Panc1 (cell line): ENCODE data around the gene ANAPC5. TPM values are rescaled to one million over a fixed set of nuclear protein-coding genes. Genes with fewer than 3 reads are reported as not detected.

ENCODE experiments used
- ATAC-seq: fragments of 200-7000 bp; cut with Tn5 transposase; 2 replicates; pipeline ENCODE4 v1.9.1; 2020; ENCODE audit warnings: mild to moderate bottlenecking, moderate library complexity
- BruUV-seq: library from RNA; stranded (reverse); fragments of 400-500 nt; replicated peaks from 2 replicates; lab custom pipeline; 2021; lab: Mats Ljungman, UMichigan
- CTCF ChIA-PET: fragments of 300-600 bp; sonication (Branson Sonifier 250); formaldehyde crosslinking; loops from one replicate; lab custom pipeline; 2022; ENCODE audit warnings: antibody characterized with exemption; lab: Charles Lee
- POLR2A ChIA-PET: fragments of 300-600 bp; sonication (Branson Sonifier 250); formaldehyde crosslinking; loops from one replicate; lab custom pipeline; 2022; ENCODE audit warnings: antibody characterized with exemption; lab: Charles Lee
- DNase-seq: peaks from one replicate; pipeline ENCODE4 v3.0.0-alpha.2; 2010; ENCODE audit warnings: low read depth, low spot score
- H3K27ac ChIP-seq: 2 replicates; pipeline ENCODE4 v1.5.1; 2011; ENCODE audit warnings: mild to moderate bottlenecking, low read length, inconsistent platforms
- H3K27me3 ChIP-seq: fragments of 200-500 bp; sonication (Bioruptor generic); 2 replicates; pipeline ENCODE4 v1.6.0; 2014; ENCODE audit warnings: low read length, inconsistent platforms; ENCODE audit not compliant: control insufficient read depth, insufficient read depth
- H3K36me3 ChIP-seq: fragments of 200-500 bp; sonication (Bioruptor generic); 2 replicates; pipeline ENCODE4 v1.5.1; 2014; ENCODE audit warnings: inconsistent platforms, mild to moderate bottlenecking, low read length, moderate library complexity; ENCODE audit not compliant: control insufficient read depth, insufficient read depth
- H3K4me1 ChIP-seq: 2 replicates; pipeline ENCODE4 v1.5.1; 2011; ENCODE audit warnings: inconsistent platforms, mild to moderate bottlenecking, low read length, moderate library complexity; ENCODE audit not compliant: control insufficient read depth, insufficient read depth
- H3K4me3 ChIP-seq, 2 experiments: 2 replicates each; pipeline ENCODE4 v1.5.1; 2011 to 2012; ENCODE audit warnings: low read depth in 2 of 2, low read length in 2 of 2, mild to moderate bottlenecking in 2 of 2, inconsistent platforms in 1 of 2, moderate library complexity in 1 of 2
- H3K9me3 ChIP-seq: fragments of 200-500 bp; sonication (Bioruptor generic); 2 replicates; pipeline ENCODE4 v1.5.1; 2014; ENCODE audit warnings: low read depth, mild to moderate bottlenecking, inconsistent platforms, low read length, moderate library complexity; ENCODE audit not compliant: control insufficient read depth, insufficient read depth
- CTCF ChIP-seq: fragments of 450-650 bp; IDR thresholded peaks from 2 replicates; pipeline ENCODE4 v1.5.1; 2017; ENCODE audit warnings: mild to moderate bottlenecking
- POLR2AphosphoS5 ChIP-seq: IDR thresholded peaks from 2 replicates; pipeline ENCODE4 v1.6.1; 2012; ENCODE audit warnings: mild to moderate bottlenecking, low read depth, low read length, moderate library complexity
- SIN3A ChIP-seq: IDR thresholded peaks from 2 replicates; pipeline ENCODE4 v1.6.1; 2012; ENCODE audit warnings: low read depth, mild to moderate bottlenecking, low read length, moderate library complexity, borderline replicate concordance; ENCODE audit not compliant: insufficient read depth
- TCF7L2 ChIP-seq: IDR thresholded peaks from 2 replicates; pipeline ENCODE4 v1.6.1; 2011; ENCODE audit warnings: mild to moderate bottlenecking, low read depth, low read length, inconsistent platforms
- in situ Hi-C: cut with HindIII; loops from 2 replicates; pipeline ENCODE4 v1.10.0; 2016; ENCODE audit warnings: low sequenced_read_pairs, low pct_unique_long_range_greater_than_20kb
- intact Hi-C: fragments of 100-400 bp; cut with micrococcal nuclease; formaldehyde crosslinking; loops from one replicate; pipeline ENCODE4 v1.10.0; 2022; ENCODE audit not compliant: unreplicated experiment
- total RNA-seq: library from RNA; stranded (reverse); gene quantifications from one replicate; pipeline ENCODE4 v1.2.1, GENCODE V29; 2021; ENCODE audit not compliant: unreplicated experiment
- TF ChIP-seq, protein P1 (sequence below), 2 experiments: IDR thresholded peaks; 2 replicates each; pipeline ENCODE4 v1.6.1; 2011 to 2012; ENCODE audit warnings: low read depth in 2 of 2, control low read depth in 1 of 2, low read length in 1 of 2, mild to moderate bottlenecking in 1 of 2, moderate library complexity in 1 of 2; ENCODE audit not compliant: insufficient read depth in 1 of 2

The ANAPC5 gene
- total RNA-seq, 1 experiment from 2014 or later: 101 TPM

GRCh38 chr12:121264135-121264534 is 88.1 kb downstream of the ANAPC5 start:
- in situ Hi-C loops: no loop called here
- CTCF ChIA-PET: interaction anchor here (0.6 kb wide), 1 partner anchor 12 kb away, joined by 8 read pairs; no protein-coding TSS in a partner anchor

DNA sequence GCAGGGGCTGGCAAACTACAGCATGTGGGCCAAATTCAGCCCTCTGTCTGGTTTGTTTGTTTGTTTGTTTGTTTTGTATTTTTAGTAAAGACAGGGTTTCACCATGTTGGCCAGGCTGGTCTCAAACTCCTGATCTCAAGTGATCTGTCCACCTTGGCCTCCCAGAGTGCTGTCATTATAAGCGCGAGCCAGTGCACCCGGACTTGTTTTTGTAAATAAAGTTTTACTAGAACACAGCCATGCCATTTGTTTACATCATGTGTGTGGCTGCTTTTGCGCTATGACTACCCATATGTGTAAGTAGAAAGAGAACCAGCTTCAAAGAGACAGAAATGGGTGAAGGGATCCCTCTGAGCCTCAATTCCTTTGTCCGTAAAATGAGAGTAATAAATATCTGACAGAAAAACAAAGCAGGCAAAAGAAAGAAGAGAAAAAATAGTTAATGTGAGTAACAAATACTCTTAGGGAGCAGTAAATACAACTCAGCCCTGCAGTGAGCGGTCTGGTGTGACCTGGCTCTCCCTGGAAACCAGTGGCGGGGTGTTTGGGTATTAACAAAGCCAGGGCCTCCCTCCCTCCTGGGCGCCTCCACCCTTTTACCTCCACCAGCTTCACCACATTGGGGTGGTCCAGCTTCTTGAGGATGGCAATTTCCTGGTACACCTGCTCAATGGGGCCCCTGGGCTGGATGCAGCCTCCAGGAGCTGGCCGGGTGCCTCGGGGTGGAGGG is 88.8 kb downstream of the ANAPC5 start:
- Histone ChIP-seq H3K27ac (no peak overlapping the region), H3K4me1 (no peaks in the 10 kb centered on the region), H3K27me3 (no peaks in the 10 kb centered on the region), H3K4me3 (no peak overlapping the region), H3K36me3 (no peaks in the 10 kb centered on the region; the same call in 1 of the 2 replicates), H3K9me3 (no peaks in the 10 kb centered on the region)
- DNase-seq: no peak
- TF ChIP-seq SIN3A (no peak), CTCF (no peak), TCF7L2 (no peak), POLR2AphosphoS5 (no peak)
- TF ChIP-seq, protein P1, sequence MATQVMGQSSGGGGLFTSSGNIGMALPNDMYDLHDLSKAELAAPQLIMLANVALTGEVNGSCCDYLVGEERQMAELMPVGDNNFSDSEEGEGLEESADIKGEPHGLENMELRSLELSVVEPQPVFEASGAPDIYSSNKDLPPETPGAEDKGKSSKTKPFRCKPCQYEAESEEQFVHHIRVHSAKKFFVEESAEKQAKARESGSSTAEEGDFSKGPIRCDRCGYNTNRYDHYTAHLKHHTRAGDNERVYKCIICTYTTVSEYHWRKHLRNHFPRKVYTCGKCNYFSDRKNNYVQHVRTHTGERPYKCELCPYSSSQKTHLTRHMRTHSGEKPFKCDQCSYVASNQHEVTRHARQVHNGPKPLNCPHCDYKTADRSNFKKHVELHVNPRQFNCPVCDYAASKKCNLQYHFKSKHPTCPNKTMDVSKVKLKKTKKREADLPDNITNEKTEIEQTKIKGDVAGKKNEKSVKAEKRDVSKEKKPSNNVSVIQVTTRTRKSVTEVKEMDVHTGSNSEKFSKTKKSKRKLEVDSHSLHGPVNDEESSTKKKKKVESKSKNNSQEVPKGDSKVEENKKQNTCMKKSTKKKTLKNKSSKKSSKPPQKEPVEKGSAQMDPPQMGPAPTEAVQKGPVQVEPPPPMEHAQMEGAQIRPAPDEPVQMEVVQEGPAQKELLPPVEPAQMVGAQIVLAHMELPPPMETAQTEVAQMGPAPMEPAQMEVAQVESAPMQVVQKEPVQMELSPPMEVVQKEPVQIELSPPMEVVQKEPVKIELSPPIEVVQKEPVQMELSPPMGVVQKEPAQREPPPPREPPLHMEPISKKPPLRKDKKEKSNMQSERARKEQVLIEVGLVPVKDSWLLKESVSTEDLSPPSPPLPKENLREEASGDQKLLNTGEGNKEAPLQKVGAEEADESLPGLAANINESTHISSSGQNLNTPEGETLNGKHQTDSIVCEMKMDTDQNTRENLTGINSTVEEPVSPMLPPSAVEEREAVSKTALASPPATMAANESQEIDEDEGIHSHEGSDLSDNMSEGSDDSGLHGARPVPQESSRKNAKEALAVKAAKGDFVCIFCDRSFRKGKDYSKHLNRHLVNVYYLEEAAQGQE (IDR thresholded peaks at IDR 0.05; ENCODE audit: insufficient read depth in 1 of 2, low read depth in 2 of 2, low read length in 1 of 2): no peak
- ChIA-PET POLR2A (no interaction called here), CTCF (interaction anchor here (0.6 kb wide), 1 partner anchor 13 kb away, joined by 8 read pairs; no protein-coding TSS in a partner anchor)
- intact Hi-C loops: no loop called here
- no TSS peak for BruUV-seq
- no peak for ATAC-seq
- in situ Hi-C loops: no loop called here

More at GRCh38 chr12:121264135-121264534, 88.1 kb downstream of the ANAPC5 start:
- no TSS peak for BruUV-seq
- intact Hi-C loops: no loop called here
- ATAC-seq (no peak), DNase-seq (no peak)
- TF ChIP-seq POLR2AphosphoS5: no peak
- no peak for TF ChIP-seq CTCF
- no peak for TF ChIP-seq TCF7L2
- no peak for TF ChIP-seq SIN3A
- TF ChIP-seq, protein P1 (IDR thresholded peaks at IDR 0.05; ENCODE audit: insufficient read depth in 1 of 2, low read depth in 2 of 2, low read length in 1 of 2): no peak
- POLR2A ChIA-PET: no interaction called here
- Histone ChIP-seq H3K9me3 (no peaks in the 10 kb centered on the region), H3K27me3 (no peaks in the 10 kb centered on the region), H3K36me3 (no peaks in the 10 kb centered on the region; the same call in 1 of the 2 replicates), H3K27ac (no peak overlapping the region), H3K4me1 (no peaks in the 10 kb centered on the region), H3K4me3 (no peak overlapping the region)
